HepG2 (cell line): ENCODE data around the gene MICOS13. TPM values are rescaled to one million over a fixed set of nuclear protein-coding genes. Genes with fewer than 3 reads are reported as not detected.
A peak's percentile ranks its signal among the peaks of the same experiment; 100 is the strongest.

ENCODE experiments used
- ATAC-seq: fragments of 200-7000 bp; cut with Tn5 transposase; 3 replicates; pipeline ENCODE4 v1.9.1; 2020; ENCODE audit warnings: mild to moderate bottlenecking, moderate library complexity
- BruUV-seq: library from RNA; stranded (reverse); fragments of 400-500 nt; replicated peaks from 2 replicates; lab custom pipeline; 2021; lab: Mats Ljungman, UMichigan
- CTCF ChIA-PET: fragments of 300-600 bp; formaldehyde crosslinking; extraction: SDS; loops from one replicate; lab custom pipeline; 2021; ENCODE audit warnings: low total read pairs, inconsistent platforms, low intra/inter-chr PET ratio; lab: Yijun Ruan, JAX
- POLR2A ChIA-PET: fragments of 350-600 bp; sonication (Branson Sonifier 250); formaldehyde crosslinking; loops from one replicate; lab custom pipeline; 2020; ENCODE audit warnings: antibody characterized with exemption, inconsistent platforms; lab: Yijun Ruan, JAX
- DNase-seq: peaks from one replicate; pipeline ENCODE4 v3.0.0-alpha.2; 2015; ENCODE audit warnings: low spot score
- FAIRE-seq: peaks from 3 replicates; lab custom pipeline; 2011; peaks lifted over from hg19 to GRCh38; lab: Jason Lieb, UNC
- H2AFZ ChIP-seq: one replicate; pipeline ENCODE4 v1.6.1; 2011; ENCODE audit warnings: low read length, inconsistent platforms
- H3K27ac ChIP-seq: fragments of 300-600 bp; 3 replicates; pipeline ENCODE4 v1.8.0; 2011; ENCODE audit warnings: mixed run types, mild to moderate bottlenecking, mixed read lengths, low read length, inconsistent platforms; ENCODE audit not compliant: insufficient read depth; ENCODE audit errors: extremely low read length
- H3K27me3 ChIP-seq, 2 experiments: fragments of 200-600 bp in 1 of 2; 2 replicates in 1 of 2; 3 replicates in 1 of 2; pipeline versions ENCODE4 v1.6.0 to v1.8.0; 2011; ENCODE audit warnings: low read length in 2 of 2, mild to moderate bottlenecking in 2 of 2, moderate library complexity in 2 of 2, inconsistent platforms in 1 of 2; ENCODE audit not compliant: insufficient read depth in 2 of 2, control insufficient read depth in 1 of 2
- H3K36me3 ChIP-seq, 2 experiments: fragments of 200-600 bp in 1 of 2; replicated peaks in 1 of 2; 2 replicates in 1 of 2; 3 replicates in 1 of 2; pipeline versions ENCODE4 v1.5.1 to v1.8.0; 2011; ENCODE audit warnings: low read length in 2 of 2, inconsistent platforms in 1 of 2; ENCODE audit not compliant: insufficient read depth in 2 of 2, control insufficient read depth in 1 of 2
- H3K4me1 ChIP-seq: 2 replicates; pipeline ENCODE4 v1.5.1; 2012; ENCODE audit warnings: low read length, inconsistent platforms; ENCODE audit not compliant: insufficient read depth
- H3K4me2 ChIP-seq: 2 replicates; pipeline ENCODE4 v1.6.0; 2011; ENCODE audit warnings: low read depth, low read length, inconsistent platforms
- H3K4me3 ChIP-seq, 3 experiments: fragments of 200-600 bp in 1 of 3; sonication (generic), shearing (Covaris generic) in 1 of 3; replicated peaks in 1 of 3; 2 replicates each; pipeline ENCODE4 v1.5.1; 2011 to 2016; ENCODE audit warnings: low read length in 3 of 3, inconsistent platforms in 2 of 3, low read depth in 2 of 3, mild to moderate bottlenecking in 2 of 3, control low read depth in 1 of 3, mixed read lengths in 1 of 3; ENCODE audit not compliant: insufficient read depth in 1 of 3
- H3K79me2 ChIP-seq: one replicate; pipeline ENCODE4 v1.6.1; 2011; ENCODE audit warnings: low read length, inconsistent platforms; ENCODE audit not compliant: insufficient read depth
- H3K9ac ChIP-seq: 2 replicates; pipeline ENCODE4 v1.6.0; 2011; ENCODE audit warnings: mild to moderate bottlenecking, low read depth, low read length, inconsistent platforms; ENCODE audit not compliant: insufficient read depth
- H3K9me3 ChIP-seq: 2 replicates; pipeline ENCODE4 v1.5.1; 2012; ENCODE audit warnings: mild to moderate bottlenecking, low read length
- H4K20me1 ChIP-seq: 2 replicates; pipeline ENCODE4 v1.6.0; 2011; ENCODE audit warnings: inconsistent platforms, mild to moderate bottlenecking, low read length, moderate library complexity; ENCODE audit not compliant: insufficient read depth
- CBX1 ChIP-seq: IDR thresholded peaks from one replicate; pipeline ENCODE4 v1.6.1; 2016; ENCODE audit warnings: antibody characterized with exemption, low read depth
- CREB1 ChIP-seq, 2 experiments: fragments of 450-650 bp in 1 of 2; IDR thresholded peaks; 2 replicates each; pipeline ENCODE4 v1.6.1; 2016 to 2017; ENCODE audit warnings: control low read depth in 1 of 2, mild to moderate bottlenecking in 1 of 2, missing compliant biosample characterization in 1 of 2, missing genetic modification characterization in 1 of 2
- FOXK2 ChIP-seq: fragments of 450-650 bp; IDR thresholded peaks from 2 replicates; pipeline ENCODE4 v1.6.1; 2016
- FOXO1 ChIP-seq: sonication (generic); formaldehyde crosslinking; IDR thresholded peaks from 2 replicates; pipeline ENCODE4 v1.4.0; 2020; ENCODE audit warnings: missing genetic modification reagents
- NFRKB ChIP-seq: fragments of 450-650 bp; IDR thresholded peaks from 2 replicates; pipeline ENCODE4 v1.6.1; 2017
- NR2F6 ChIP-seq, 2 experiments: IDR thresholded peaks; 2 replicates each; pipeline ENCODE4 v1.6.1; 2016; ENCODE audit warnings: antibody characterized with exemption in 1 of 2, mild to moderate bottlenecking in 1 of 2
- RBFOX2 ChIP-seq: fragments of 200-400 bp; formaldehyde crosslinking; IDR thresholded peaks from 2 replicates; pipeline ENCODE4 v1.6.1; 2017; ENCODE audit warnings: low read depth, mild to moderate bottlenecking, low read length
- TEAD3 ChIP-seq: optimal IDR thresholded peaks from 2 replicates; pipeline ENCODE3; 2016; ENCODE audit warnings: borderline replicate concordance
- TRIM24 ChIP-seq: sonication (generic); formaldehyde crosslinking; IDR thresholded peaks from 2 replicates; pipeline ENCODE4 v1.8.0; 2022; ENCODE audit warnings: mild to moderate bottlenecking, missing genetic modification reagents
- ZBTB7A ChIP-seq: sonication (generic); formaldehyde crosslinking; IDR thresholded peaks from 2 replicates; pipeline ENCODE4 v1.8.0; 2022; ENCODE audit warnings: mild to moderate bottlenecking, missing genetic modification reagents
- ZFP36 ChIP-seq: fragments of 150-350 bp; IDR thresholded peaks from 2 replicates; pipeline ENCODE4 v1.6.1; 2018; ENCODE audit warnings: borderline replicate concordance, low read length, low read depth; ENCODE audit not compliant: partially characterized antibody
- ZFP91 ChIP-seq: sonication (generic); formaldehyde crosslinking; IDR thresholded peaks from 2 replicates; pipeline ENCODE4 v1.9.0; 2022; ENCODE audit warnings: missing genetic modification reagents, mild to moderate bottlenecking, borderline replicate concordance
- ZNF253 ChIP-seq: sonication (generic); formaldehyde crosslinking; IDR thresholded peaks from 2 replicates; pipeline ENCODE4 v1.8.0; 2022; ENCODE audit warnings: mild to moderate bottlenecking, missing genetic modification reagents, borderline replicate concordance
- ZNF546 ChIP-seq: sonication (generic); formaldehyde crosslinking; conservative IDR thresholded peaks from 2 replicates; pipeline ENCODE4 v1.8.1; 2023; ENCODE audit warnings: mild to moderate bottlenecking, missing genetic modification reagents
- ZNF850 ChIP-seq: sonication (generic); formaldehyde crosslinking; conservative IDR thresholded peaks from 2 replicates; pipeline ENCODE4 v1.9.0; 2021; ENCODE audit warnings: mild to moderate bottlenecking, missing genetic modification reagents
- WGBS: methylation state at CpG from one replicate; pipeline ENCODE4 v1.1.6; 2017; ENCODE audit warnings: low lambda C conversion rate; 5-methylcytosine and 5-hydroxymethylcytosine counted together
- in situ Hi-C: cut with HindIII; loops from 2 replicates; pipeline ENCODE4 v1.10.0; 2017; ENCODE audit warnings: low pct_unique_long_range_greater_than_20kb; ENCODE audit not compliant: extremely low pct_ligation_motif_present
- intact Hi-C: fragments of 100-400 bp; cut with micrococcal nuclease; formaldehyde crosslinking; loops from one replicate; pipeline ENCODE4 v1.10.0; 2022; ENCODE audit not compliant: unreplicated experiment
- polyA plus RNA-seq, 8 experiments: library from polyadenylated mRNA; depleted of rRNA in 3 of 8; stranded (reverse) in 7 of 8; unstranded in 1 of 8; fragments of >200 nt; fragmentation: Illumina TruSeq in 4 of 8; extraction: Trizol in 4 of 8; gene quantifications; 2 replicates each; pipeline versions ENCODE4 v1.2.1 to v1.2.3, GENCODE V29; 2011 to 2016; ENCODE audit warnings: low read depth in 4 of 8, missing spikeins in 1 of 8, mixed read lengths in 1 of 8; ENCODE audit not compliant: insufficient read depth in 1 of 8
- total RNA-seq, 5 experiments: library from RNA; depleted of rRNA; stranded (reverse); fragments of >200 nt; fragmentation: Illumina TruSeq; extraction: Trizol; gene quantifications; 2 replicates each; pipeline ENCODE4 v1.2.3, GENCODE V29; 2016; ENCODE audit warnings: low read depth in 1 of 5

MICOS13 gene
- total and polyA plus RNA-seq, 2 of the 13 experiments (the other 11 are each of a cell fraction or from before 2014, with no cell fraction given): 28.8 to 35.4 TPM

- TF ChIP-seq NR2F6 (IDR thresholded peaks at IDR 0.05) (peak; percentile 61; the same call in 1 of the 2 replicates), NR2F6 (CRISPR knock-in tag; IDR thresholded peaks at IDR 0.05) (peak; percentile 44; the same call in 1 of the 2 replicates)
- TF ChIP-seq, all 625 proteins: peak for 17
Measured at GRCh38 chr19:5678071-5678718, 2.1 kb downstream of the MICOS13 start (continued).

GRCh38 chr19:5677580-5677979, 2.7 kb downstream of the MICOS13 start:
- no TSS peak for BruUV-seq
- Histone ChIP-seq H3K4me1 (peaks cover 25% of the 10 kb centered on the region), H3K9me3 (no peaks in the 10 kb centered on the region), H2AFZ (no peak overlapping the region), H3K36me3 (no peaks in the 10 kb centered on the region), H3K27me3 (no peaks in the 10 kb centered on the region; a peak in 1 of 5 replicates), H3K4me2 (no peak overlapping the region), H3K4me3 (no peak overlapping the region), H3K27ac (no peak overlapping the region), H4K20me1 (no peaks in the 10 kb centered on the region), H3K9ac (no peak overlapping the region), H3K79me2 (peaks cover 7% of the 10 kb centered on the region)
- TF ChIP-seq CREB1 (IDR thresholded peaks at IDR 0.05) (no peak), CREB1 (CRISPR knock-in tag; IDR thresholded peaks at IDR 0.05) (no peak), RBFOX2 (peak; percentile 26; the same call in 1 of the 2 replicates), ZNF253 (CRISPR knock-in tag) (no peak)
- DNase-seq: no peak
- WGBS: 92% methylated on average over 3 of the region's 9 CpGs
- in situ Hi-C loops (no loop called here), intact Hi-C loops (no loop called here)
- ATAC-seq: no peak
- FAIRE-seq: no peak
- ChIA-PET CTCF (no interaction called here), POLR2A (interaction anchor here (1.5 kb wide), 1 partner anchor 55 kb away, joined by 4 read pairs; the partner anchor contains the start of genes SAFB and SAFB2)

GRCh38 chr19:5677136-5677535, 3.2 kb downstream of the MICOS13 start:
- in situ Hi-C loops: no loop called here

More at GRCh38 chr19:5677136-5677535, 3.2 kb downstream of the MICOS13 start:
- H3K4me3 ChIP-seq: no peak overlapping the region
- WGBS: 98% methylated on average over 8 of the region's 10 CpGs
- ATAC-seq: no peak
- H3K79me2 ChIP-seq: peaks cover 7% of the 10 kb centered on the region
- no peak overlapping the region for H3K9ac ChIP-seq
- peaks cover 25% of the 10 kb centered on the region for H3K4me1 ChIP-seq
- H4K20me1 ChIP-seq: no peaks in the 10 kb centered on the region
- BruUV-seq: no TSS peak
- H3K36me3 ChIP-seq: no peaks in the 10 kb centered on the region
- TF ChIP-seq TRIM24 (CRISPR knock-in tag): no peak
- no peak for TF ChIP-seq ZNF850
- no peak for TF ChIP-seq NFRKB
- no peak for TF ChIP-seq TEAD3
- TF ChIP-seq FOXK2: no peak
- no peak for TF ChIP-seq ZFP36
- TF ChIP-seq ZBTB7A (CRISPR knock-in tag): no peak
- no peak for TF ChIP-seq FOXO1
- TF ChIP-seq ZFP91 (CRISPR knock-in tag): no peak
- no peak for TF ChIP-seq CBX1
- TF ChIP-seq ZNF546: no peak
- H2AFZ ChIP-seq: no peak overlapping the region
- no peak for DNase-seq
- no peaks in the 10 kb centered on the region; a peak in 1 of 5 replicates for H3K27me3 ChIP-seq
- intact Hi-C loops: no loop called here
- no peak overlapping the region for H3K27ac ChIP-seq
- no peak for FAIRE-seq
- H3K9me3 ChIP-seq: no peaks in the 10 kb centered on the region
- ChIA-PET CTCF (no interaction called here), POLR2A (interaction anchor here (1.5 kb wide), 1 partner anchor 55 kb away, joined by 4 read pairs; the partner anchor contains the start of genes SAFB and SAFB2)
- H3K4me2 ChIP-seq: no peak overlapping the region
